PC-9 (cell line): Measurements from ENCODE around the gene INSYN2B. TPM values are rescaled to one million over a fixed set of nuclear protein-coding genes. Genes with fewer than 3 reads are reported as not detected.

Source experiments
- BruUV-seq: library from RNA; stranded (reverse); fragments of 400-500 nt; replicated peaks from 2 replicates; lab custom pipeline; 2021; lab: Mats Ljungman, UMichigan
- CTCF ChIA-PET: fragments of 300-600 bp; sonication (Branson Sonifier 250); formaldehyde crosslinking; loops from one replicate; lab custom pipeline; 2022; ENCODE audit warnings: antibody characterized with exemption; lab: Charles Lee
- POLR2A ChIA-PET: fragments of 300-600 bp; sonication (Branson Sonifier 250); formaldehyde crosslinking; loops from one replicate; lab custom pipeline; 2022; ENCODE audit warnings: antibody characterized with exemption; ENCODE audit not compliant: unreplicated experiment; lab: Charles Lee
- DNase-seq, 2 experiments: peaks; one replicate each; pipeline versions ENCODE4 v3.0.0 to v3.0.0-alpha.2; 2015 to 2022; ENCODE audit warnings: mixed read lengths in 1 of 2
- H2AFZ ChIP-seq: fragments of 200-600 bp; sonication (generic); 2 replicates; pipeline ENCODE4 v1.8.1; 2017; ENCODE audit warnings: antibody characterized with exemption
- H3F3A ChIP-seq: fragments of 200-600 bp; sonication (generic); 2 replicates; pipeline ENCODE4 v1.8.1; 2017; ENCODE audit warnings: antibody characterized with exemption, mild to moderate bottlenecking, low read depth; ENCODE audit not compliant: insufficient read depth
- H3K27ac ChIP-seq: fragments of 200-600 bp; sonication (generic); 2 replicates; pipeline ENCODE4 v1.6.1; 2016; ENCODE audit warnings: mixed run types
- H3K27me3 ChIP-seq: fragments of 200-600 bp; sonication (generic); 2 replicates; pipeline ENCODE4 v1.6.1; 2016; ENCODE audit warnings: low read depth, mixed run types; ENCODE audit not compliant: insufficient read depth
- H3K36me3 ChIP-seq: fragments of 200-600 bp; sonication (generic); 2 replicates; pipeline ENCODE4 v1.6.1; 2016; ENCODE audit warnings: low read depth, mixed run types
- H3K4me1 ChIP-seq: fragments of 200-600 bp; sonication (generic); replicated peaks from 2 replicates; pipeline ENCODE4 v1.6.1; 2016; ENCODE audit warnings: mixed run types; ENCODE audit not compliant: insufficient read depth
- H3K4me2 ChIP-seq: fragments of 200-600 bp; sonication (generic); 2 replicates; pipeline ENCODE4 v1.6.1; 2017; ENCODE audit warnings: mixed run types
- H3K4me3 ChIP-seq: fragments of 200-600 bp; sonication (generic); 2 replicates; pipeline ENCODE4 v1.6.1; 2016; ENCODE audit warnings: mixed run types
- H3K79me2 ChIP-seq: fragments of 200-600 bp; sonication (generic); 2 replicates; pipeline ENCODE4 v1.6.1; 2017; ENCODE audit warnings: low read depth, mixed run types
- H3K9me2 ChIP-seq: fragments of 200-600 bp; sonication (generic); 2 replicates; pipeline ENCODE4 v1.8.1; 2017; ENCODE audit warnings: mild to moderate bottlenecking; ENCODE audit not compliant: insufficient read depth
- H3K9me3 ChIP-seq: fragments of 200-600 bp; sonication (generic); 2 replicates; pipeline ENCODE4 v1.8.1; 2016; ENCODE audit warnings: low read depth; ENCODE audit not compliant: insufficient read depth
- H4K20me1 ChIP-seq: fragments of 200-600 bp; sonication (generic); 2 replicates; pipeline ENCODE4 v1.8.1; 2017; ENCODE audit not compliant: insufficient read depth
- CTCF ChIP-seq: fragments of 200-600 bp; sonication (generic); conservative IDR thresholded peaks from 2 replicates; pipeline ENCODE4 v1.6.1; 2017; ENCODE audit warnings: mixed run types, antibody characterized with exemption, mild to moderate bottlenecking, moderate library complexity
- EZH2 ChIP-seq: fragments of 200-600 bp; sonication (generic); IDR thresholded peaks from 2 replicates; pipeline ENCODE4 v1.8.0; 2017; ENCODE audit warnings: antibody characterized with exemption, low read depth
- intact Hi-C: fragments of 100-400 bp; cut with micrococcal nuclease; formaldehyde crosslinking; loops from one replicate; pipeline ENCODE4 v1.10.0; 2022; ENCODE audit not compliant: unreplicated experiment
- total RNA-seq: library from RNA; stranded (reverse); gene quantifications from 2 replicates; pipeline ENCODE4 v1.2.3, GENCODE V29; 2021

Gene INSYN2B
- total RNA-seq, 1 experiment from 2014 or later = not detected

GRCh38 chr5:169921384-169921783 lies 58.9 kb downstream of the INSYN2B start:
- ChIA-PET CTCF (no interaction called here), POLR2A (no interaction called here)
- DNase-seq = no peak
- Histone ChIP-seq H3K4me1 (0 out of 2 replicates have a peak, but pooled peaks cover 6% of the 10 kb centered on the region), H3K79me2 (no peaks in the 10 kb centered on the region), H3K9me2 (no peaks in the 10 kb centered on the region), H3K36me3 (no peaks in the 10 kb centered on the region), H3K27me3 (no peaks in the 10 kb centered on the region), H2AFZ (no peak overlapping the region), H3K9me3 (no peaks in the 10 kb centered on the region), H3K27ac (no peak overlapping the region), H4K20me1 (no peaks in the 10 kb centered on the region), H3F3A (no peaks in the 10 kb centered on the region), H3K4me2 (no peak overlapping the region), H3K4me3 (no peak overlapping the region)
- BruUV-seq = no TSS peak
- intact Hi-C loops = no loop called here
- TF ChIP-seq EZH2 = no peak
- TF ChIP-seq CTCF = no peak

GRCh38 chr5:169920474-169920873 lies 59.8 kb downstream of the INSYN2B start:
- no peak for DNase-seq
- Histone ChIP-seq H3K9me3 (no peaks in the 10 kb centered on the region), H3K9me2 (no peaks in the 10 kb centered on the region), H3K79me2 (no peaks in the 10 kb centered on the region), H3K4me1 (0 out of 2 replicates have a peak, but pooled peaks cover 6% of the 10 kb centered on the region), H3K27ac (no peak overlapping the region), H3K4me3 (no peak overlapping the region), H3K36me3 (no peaks in the 10 kb centered on the region), H2AFZ (no peak overlapping the region), H3K4me2 (no peak overlapping the region), H3F3A (no peaks in the 10 kb centered on the region), H3K27me3 (no peaks in the 10 kb centered on the region), H4K20me1 (no peaks in the 10 kb centered on the region)
- TF ChIP-seq CTCF (no peak), EZH2 (no peak)
- no TSS peak for BruUV-seq
- CTCF ChIA-PET = no interaction called here
- intact Hi-C loops = no loop called here
- POLR2A ChIA-PET = no interaction called here

GRCh38 chr5:169918228-169918627 lies 62.1 kb downstream of the INSYN2B start:
- Histone ChIP-seq H3K4me3 (no peak overlapping the region), H3K79me2 (no peaks in the 10 kb centered on the region), H2AFZ (no peak overlapping the region), H3K36me3 (no peaks in the 10 kb centered on the region), H3K4me1 (no peaks in the 10 kb centered on the region), H3K9me2 (no peaks in the 10 kb centered on the region), H3F3A (no peaks in the 10 kb centered on the region), H3K27me3 (no peaks in the 10 kb centered on the region), H3K9me3 (no peaks in the 10 kb centered on the region), H4K20me1 (no peaks in the 10 kb centered on the region), H3K4me2 (no peak overlapping the region), H3K27ac (no peak overlapping the region)
- CTCF ChIA-PET = no interaction called here
- BruUV-seq = no TSS peak
- POLR2A ChIA-PET = no interaction called here
- TF ChIP-seq CTCF (no peak), EZH2 (no peak)
- no peak for DNase-seq
- intact Hi-C loops = no loop called here
